ENCODE data around the gene SP2. TPM values are rescaled to one million over a fixed set of nuclear protein-coding genes. Genes with fewer than 3 reads are reported as not detected.

Gene SP2
- total and polyA plus RNA-seq, 2 of the 8 experiments (the other 6 are each of a cell fraction or from before 2014, with no cell fraction given): 5.6 to 13.8 TPM

GRCh38 chr17:47937941-47938340 lies 41.9 kb downstream of the SP2 start (continued):
- no peak for TF ChIP-seq CHD7 (IDR thresholded peaks at IDR 0.05; ENCODE audit: insufficient replicate concordance, low read length)
- TF ChIP-seq ASH2L (IDR thresholded peaks at IDR 0.05; ENCODE audit: low read length): no peak
- TF ChIP-seq CTBP2 (IDR thresholded peaks at IDR 0.05; ENCODE audit: borderline replicate concordance, insufficient read depth, insufficient read length, low read length): no peak
- TF ChIP-seq SP1 (IDR thresholded peaks at IDR 0.05; ENCODE audit: low read depth, low read length): no peak
- no peak for TF ChIP-seq CTCF (IDR thresholded peaks at IDR 0.05; ENCODE audit: control extremely low read depth in 1 of 3, insufficient read depth in 1 of 3, low read depth in 1 of 3, low read length in 3 of 3)
- no peak for TF ChIP-seq E2F6 (IDR thresholded peaks at IDR 0.05)
- TF ChIP-seq RXRA (IDR thresholded peaks at IDR 0.05; ENCODE audit: insufficient read depth, low read depth, low read length): no peak
- no peak for TF ChIP-seq POLR2AphosphoS5 (IDR thresholded peaks at IDR 0.05; ENCODE audit: low read depth, low read length)
